GM12801 (cell line): ENCODE data around the gene C4orf50.

Experiments
- TF ChIP-seq, protein P1 (sequence below): IDR thresholded peaks from one replicate; pipeline ENCODE4 v1.5.1; 2011; ENCODE audit warnings: control low read depth; ENCODE audit not compliant: insufficient read length; ENCODE audit errors: extremely low read depth

The C4orf50 gene

DNA sequence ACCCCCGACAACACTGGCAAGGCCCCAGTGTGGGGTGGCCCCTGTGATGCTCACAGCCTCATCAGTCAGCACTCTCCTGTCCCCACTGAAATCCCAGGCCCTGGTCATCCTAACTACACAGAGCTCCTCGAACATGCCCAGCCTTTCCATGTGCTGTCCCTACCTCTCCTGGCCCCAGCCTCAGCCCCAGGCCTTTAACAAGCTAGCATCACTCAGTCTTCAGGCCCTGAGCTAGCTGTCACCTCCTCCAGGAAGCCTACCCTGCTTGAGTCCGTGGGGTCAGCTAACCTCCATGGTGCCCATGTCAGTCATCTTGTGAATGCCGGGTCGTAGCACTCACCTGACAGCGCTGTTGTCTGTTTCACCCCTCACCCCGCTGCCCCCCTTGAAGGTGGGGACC lies 25.6 kb upstream of the C4orf50 start:
- TF ChIP-seq, protein P1, sequence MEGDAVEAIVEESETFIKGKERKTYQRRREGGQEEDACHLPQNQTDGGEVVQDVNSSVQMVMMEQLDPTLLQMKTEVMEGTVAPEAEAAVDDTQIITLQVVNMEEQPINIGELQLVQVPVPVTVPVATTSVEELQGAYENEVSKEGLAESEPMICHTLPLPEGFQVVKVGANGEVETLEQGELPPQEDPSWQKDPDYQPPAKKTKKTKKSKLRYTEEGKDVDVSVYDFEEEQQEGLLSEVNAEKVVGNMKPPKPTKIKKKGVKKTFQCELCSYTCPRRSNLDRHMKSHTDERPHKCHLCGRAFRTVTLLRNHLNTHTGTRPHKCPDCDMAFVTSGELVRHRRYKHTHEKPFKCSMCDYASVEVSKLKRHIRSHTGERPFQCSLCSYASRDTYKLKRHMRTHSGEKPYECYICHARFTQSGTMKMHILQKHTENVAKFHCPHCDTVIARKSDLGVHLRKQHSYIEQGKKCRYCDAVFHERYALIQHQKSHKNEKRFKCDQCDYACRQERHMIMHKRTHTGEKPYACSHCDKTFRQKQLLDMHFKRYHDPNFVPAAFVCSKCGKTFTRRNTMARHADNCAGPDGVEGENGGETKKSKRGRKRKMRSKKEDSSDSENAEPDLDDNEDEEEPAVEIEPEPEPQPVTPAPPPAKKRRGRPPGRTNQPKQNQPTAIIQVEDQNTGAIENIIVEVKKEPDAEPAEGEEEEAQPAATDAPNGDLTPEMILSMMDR, result no peak

DNA sequence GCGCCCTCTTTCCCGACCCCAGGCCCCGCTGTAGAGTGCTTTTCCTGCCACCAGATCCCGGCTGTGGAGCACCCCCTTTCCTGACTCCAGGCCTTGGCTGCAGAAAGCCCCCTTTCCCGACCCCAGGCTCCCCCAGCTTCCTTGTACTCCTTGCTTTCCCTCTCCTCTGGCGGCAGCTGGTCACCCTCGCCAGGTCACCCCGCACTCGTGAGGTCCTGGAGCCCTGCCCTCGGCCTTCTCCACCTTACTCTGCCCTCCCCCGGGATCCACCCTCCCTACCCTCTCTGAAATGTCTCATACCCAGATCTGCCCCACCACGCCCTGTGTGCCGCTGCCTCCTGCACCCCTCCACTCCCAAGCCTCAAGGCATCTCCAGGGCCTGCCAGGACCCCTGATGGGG lies 25.0 kb upstream of the C4orf50 start:
- TF ChIP-seq, protein P1, result no peak

DNA sequence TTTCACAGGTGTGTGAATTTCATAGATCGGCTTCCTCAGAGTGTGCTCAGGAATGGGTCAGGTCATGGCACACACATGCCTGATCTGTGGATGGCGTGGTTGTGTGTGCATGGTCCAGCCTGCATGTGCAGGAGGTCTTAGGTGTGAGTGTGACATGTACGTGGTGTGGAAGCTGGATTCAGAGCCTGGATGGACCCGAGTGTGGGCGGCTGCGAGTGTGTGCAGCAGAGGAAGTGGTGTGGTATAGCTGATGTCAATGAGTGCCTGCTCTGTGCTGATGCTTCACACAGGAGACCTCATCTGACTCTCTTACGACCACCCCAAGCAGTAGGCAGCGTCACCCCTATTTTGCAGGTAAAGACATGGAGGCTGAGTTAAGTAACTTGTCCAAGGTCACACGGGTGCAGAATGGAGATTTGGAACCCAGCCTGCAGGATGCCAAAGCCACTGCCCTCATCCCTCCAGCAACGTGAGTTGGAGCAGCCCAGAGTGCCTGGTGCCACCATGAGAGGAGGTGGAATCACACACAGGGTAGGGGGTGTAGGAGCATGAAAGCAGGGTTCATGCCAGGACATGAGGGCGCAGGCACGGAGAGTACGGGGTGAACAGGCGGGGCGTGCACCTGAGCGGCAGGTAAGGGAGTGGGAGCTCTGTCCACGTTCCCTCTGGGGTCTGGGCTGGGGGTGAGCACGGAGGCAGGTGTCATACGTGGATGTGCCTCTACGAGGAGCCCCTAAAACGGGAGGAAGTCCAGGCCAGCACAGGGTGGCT lies 24.2 kb upstream of the C4orf50 start:
- TF ChIP-seq, protein P1, result no peak

DNA sequence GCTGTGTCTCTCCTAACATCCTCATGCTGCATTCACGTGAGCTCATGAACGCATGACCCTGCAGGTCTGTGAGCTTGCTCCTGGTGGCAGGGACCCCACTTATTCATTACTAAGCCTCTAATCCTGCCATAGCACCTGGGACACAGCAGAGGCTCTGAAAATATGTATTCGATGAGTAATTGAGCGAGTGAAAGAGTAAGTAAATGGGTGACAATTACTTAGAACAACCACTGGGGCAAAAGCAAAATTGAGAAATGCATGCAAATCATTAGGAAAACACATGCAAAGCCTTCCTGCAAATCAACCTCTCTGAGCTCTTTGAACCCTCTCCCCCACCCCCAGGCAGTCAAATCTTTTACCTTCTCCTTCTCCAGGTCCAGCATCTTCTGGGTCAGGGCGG lies 23.6 kb upstream of the C4orf50 start:
- TF ChIP-seq, protein P1, result no peak

DNA sequence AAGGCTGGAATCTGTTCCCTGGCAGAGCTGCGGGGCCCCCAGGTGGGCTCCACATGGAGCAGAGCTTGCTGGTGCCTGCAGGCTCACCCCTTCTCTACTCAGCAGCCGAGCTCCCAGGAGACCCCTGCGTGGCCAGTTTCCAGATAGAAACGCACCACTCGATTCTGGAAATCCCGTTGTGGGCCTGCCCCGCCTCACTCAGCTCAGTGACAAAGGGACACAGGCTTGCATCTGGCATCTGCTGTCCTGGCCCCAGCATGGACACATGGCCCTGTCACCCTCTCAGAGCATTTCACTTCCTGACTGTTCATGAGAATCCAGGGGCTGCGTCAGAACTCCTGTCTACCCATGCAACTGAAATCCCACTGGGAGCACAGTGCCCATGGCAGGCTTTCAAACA lies 20.5 kb upstream of the C4orf50 start:
- TF ChIP-seq, protein P1, result no peak

DNA sequence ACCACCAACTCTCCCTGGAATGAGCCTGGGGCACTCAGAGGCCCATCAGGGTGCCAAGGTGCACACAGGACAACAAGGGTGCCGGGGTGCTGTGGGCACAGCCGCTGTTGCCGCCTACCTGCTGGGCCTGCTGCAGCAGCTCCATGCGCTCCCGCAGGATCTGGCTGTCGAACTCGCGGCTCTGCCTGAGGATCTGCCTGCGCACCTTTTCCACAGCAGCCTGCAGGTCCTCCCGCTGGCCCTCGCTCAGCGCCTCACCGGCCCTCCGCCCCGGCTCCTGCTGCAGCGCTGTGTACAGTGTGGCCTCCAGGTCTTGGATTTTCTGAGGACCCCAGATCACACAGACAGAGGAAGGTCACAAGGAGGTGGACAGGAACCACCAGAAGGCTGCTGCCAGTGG lies 17.6 kb upstream of the C4orf50 start:
- TF ChIP-seq, protein P1, result no peak

DNA sequence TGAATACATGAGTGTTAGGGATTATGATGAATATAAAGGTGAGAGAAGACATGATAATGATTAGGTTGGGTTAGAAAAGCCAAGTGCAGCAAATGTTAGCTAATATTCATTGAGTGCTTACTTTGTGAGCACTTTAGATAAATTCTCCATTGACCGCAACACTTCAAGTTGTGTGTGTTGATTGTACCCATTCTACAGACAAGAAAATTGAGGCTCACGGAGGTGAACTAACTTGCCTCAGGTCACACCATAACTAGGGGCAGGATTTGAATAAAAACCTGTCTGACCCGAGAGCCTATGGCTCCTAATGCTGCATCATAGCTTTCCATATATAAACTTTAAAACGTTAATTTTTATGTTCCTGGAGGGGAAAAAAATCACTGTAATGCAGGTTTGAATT lies 15.2 kb upstream of the C4orf50 start:
- TF ChIP-seq, protein P1, result no peak
